Measurements from ENCODE around the gene DDX54.

GRCh38 chr12:113114447-113115178 lies 70.7 kb downstream of the DDX54 start:
- no peak for TF ChIP-seq CTCF (IDR thresholded peaks at IDR 0.05; ENCODE audit: insufficient read depth, low read depth, low read length)
- no peak for TF ChIP-seq EZH2 (IDR thresholded peaks at IDR 0.05; ENCODE audit: insufficient read depth, low read length)

Measured in astrocyte (in vitro differentiated cells and primary cell).